HepG2 (cell line): ENCODE measurements around the gene SERINC2. TPM values are rescaled to one million over a fixed set of nuclear protein-coding genes. Genes with fewer than 3 reads are reported as not detected.

Source experiments
- AKNA ChIP-seq: sonication (generic); formaldehyde crosslinking; IDR thresholded peaks from 2 replicates; pipeline ENCODE4 v1.4.0; 2020; ENCODE audit warnings: missing genetic modification reagents, borderline replicate concordance
- ARID5B ChIP-seq: IDR thresholded peaks from 2 replicates; pipeline ENCODE4 v1.4.0; 2020; ENCODE audit warnings: mild to moderate bottlenecking, missing genetic modification reagents
- ATRX ChIP-seq: sonication (generic); formaldehyde crosslinking; IDR thresholded peaks from 2 replicates; pipeline ENCODE4 v1.4.0; 2020; ENCODE audit warnings: missing genetic modification reagents, borderline replicate concordance
- CEBPZ ChIP-seq: IDR thresholded peaks from 2 replicates; pipeline ENCODE4 v1.6.1; 2012; ENCODE audit warnings: low read length, improper control_type of control experiment
- ELF4 ChIP-seq: sonication (generic); formaldehyde crosslinking; IDR thresholded peaks from 2 replicates; pipeline ENCODE4 v1.5.0; 2020; ENCODE audit warnings: missing genetic modification reagents, mild to moderate bottlenecking, moderate library complexity, borderline replicate concordance
- EP300 ChIP-seq, 3 experiments: sonication (generic) in 1 of 3; formaldehyde crosslinking in 1 of 3; IDR thresholded peaks; 2 replicates each; pipeline versions ENCODE4 v1.5.1 to v1.6.1; 2011 to 2020; ENCODE audit warnings: low read depth in 2 of 3, low read length in 2 of 3, borderline replicate concordance in 1 of 3, improper control_type of control experiment in 1 of 3, mild to moderate bottlenecking in 1 of 3, missing genetic modification reagents in 1 of 3, moderate library complexity in 1 of 3
- IKZF1 ChIP-seq: fragments of 450-650 bp; IDR thresholded peaks from 2 replicates; pipeline ENCODE4 v1.7.1; 2016
- ISX ChIP-seq: sonication (generic); formaldehyde crosslinking; conservative IDR thresholded peaks from 2 replicates; pipeline ENCODE4 v1.5.0; 2020; ENCODE audit warnings: missing genetic modification reagents
- SRY ChIP-seq: sonication (generic); formaldehyde crosslinking; IDR thresholded peaks from 2 replicates; pipeline ENCODE4 v1.8.0; 2022; ENCODE audit warnings: mild to moderate bottlenecking, missing genetic modification reagents
- SSRP1 ChIP-seq: IDR thresholded peaks from 2 replicates; pipeline ENCODE4 v1.6.1; 2016; ENCODE audit warnings: control low read depth
- ZC3H13 ChIP-seq: sonication (generic); formaldehyde crosslinking; IDR thresholded peaks from 2 replicates; pipeline ENCODE4 v1.8.1; 2023; ENCODE audit warnings: mild to moderate bottlenecking, missing genetic modification reagents, moderate library complexity
- ZNF570 ChIP-seq: sonication (generic); formaldehyde crosslinking; IDR thresholded peaks from 2 replicates; pipeline ENCODE4 v1.4.0; 2020; ENCODE audit warnings: mild to moderate bottlenecking, missing genetic modification reagents, borderline replicate concordance
- ZSCAN22 ChIP-seq: sonication (generic); formaldehyde crosslinking; IDR thresholded peaks from 2 replicates; pipeline ENCODE4 v1.4.0; 2020; ENCODE audit warnings: mild to moderate bottlenecking, missing genetic modification reagents
- polyA plus RNA-seq, 8 experiments: library from polyadenylated mRNA; depleted of rRNA in 3 of 8; stranded (reverse) in 7 of 8; unstranded in 1 of 8; fragments of >200 nt; fragmentation: Illumina TruSeq in 4 of 8; extraction: Trizol in 4 of 8; gene quantifications; 2 replicates each; pipeline versions ENCODE4 v1.2.1 to v1.2.3, GENCODE V29; 2011 to 2016; ENCODE audit warnings: low read depth in 4 of 8, missing spikeins in 1 of 8, mixed read lengths in 1 of 8; ENCODE audit not compliant: insufficient read depth in 1 of 8
- total RNA-seq, 5 experiments: library from RNA; depleted of rRNA; stranded (reverse); fragments of >200 nt; fragmentation: Illumina TruSeq; extraction: Trizol; gene quantifications; 2 replicates each; pipeline ENCODE4 v1.2.3, GENCODE V29; 2016; ENCODE audit warnings: low read depth in 1 of 5
- TF ChIP-seq, protein P1 (sequence below): fragments of 450-650 bp; IDR thresholded peaks from 2 replicates; pipeline ENCODE4 v1.6.1; 2016
- TF ChIP-seq, protein P2 (sequence below): sonication (generic); formaldehyde crosslinking; IDR thresholded peaks from 2 replicates; pipeline ENCODE4 v1.5.0; 2020; ENCODE audit warnings: mild to moderate bottlenecking, low read depth, missing genetic modification reagents, borderline replicate concordance

Gene SERINC2
- total and polyA plus RNA-seq, 2 of the 13 experiments (the other 11 are each of a cell fraction or from before 2014, with no cell fraction given) = 4.8 to 126 TPM

- peak; percentile 66 for TF ChIP-seq ARID5B
- no peak for TF ChIP-seq ZNF570 (CRISPR knock-in tag)
- TF ChIP-seq, protein P1, sequence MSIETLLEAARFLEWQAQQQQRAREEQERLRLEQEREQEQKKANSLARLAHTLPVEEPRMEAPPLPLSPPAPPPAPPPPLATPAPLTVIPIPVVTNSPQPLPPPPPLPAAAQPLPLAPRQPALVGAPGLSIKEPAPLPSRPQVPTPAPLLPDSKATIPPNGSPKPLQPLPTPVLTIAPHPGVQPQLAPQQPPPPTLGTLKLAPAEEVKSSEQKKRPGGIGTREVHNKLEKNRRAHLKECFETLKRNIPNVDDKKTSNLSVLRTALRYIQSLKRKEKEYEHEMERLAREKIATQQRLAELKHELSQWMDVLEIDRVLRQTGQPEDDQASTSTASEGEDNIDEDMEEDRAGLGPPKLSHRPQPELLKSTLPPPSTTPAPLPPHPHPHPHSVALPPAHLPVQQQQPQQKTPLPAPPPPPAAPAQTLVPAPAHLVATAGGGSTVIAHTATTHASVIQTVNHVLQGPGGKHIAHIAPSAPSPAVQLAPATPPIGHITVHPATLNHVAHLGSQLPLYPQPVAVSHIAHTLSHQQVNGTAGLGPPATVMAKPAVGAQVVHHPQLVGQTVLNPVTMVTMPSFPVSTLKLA = no peak
- no peak for TF ChIP-seq ZSCAN22 (CRISPR knock-in tag)
- TF ChIP-seq, protein P2, sequence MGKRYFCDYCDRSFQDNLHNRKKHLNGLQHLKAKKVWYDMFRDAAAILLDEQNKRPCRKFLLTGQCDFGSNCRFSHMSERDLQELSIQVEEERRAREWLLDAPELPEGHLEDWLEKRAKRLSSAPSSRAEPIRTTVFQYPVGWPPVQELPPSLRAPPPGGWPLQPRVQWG (CRISPR knock-in tag) = no peak
- no peak for TF ChIP-seq SSRP1 (CRISPR knock-in tag)
- no peak for TF ChIP-seq SRY (CRISPR knock-in tag)
- no peak for TF ChIP-seq AKNA (CRISPR knock-in tag)
- no peak for TF ChIP-seq ISX (CRISPR knock-in tag)
- peak in 1 of 2 experiments; percentile 45; a peak in 1 of 4 replicates for TF ChIP-seq EP300 (IDR thresholded peaks at IDR 0.05; ENCODE audit: low read depth in 2 of 2, low read length in 2 of 2)
- no peak for TF ChIP-seq EP300 (CRISPR knock-in tag; IDR thresholded peaks at IDR 0.05; ENCODE audit: borderline replicate concordance)
- no peak for TF ChIP-seq CEBPZ
- no peak for TF ChIP-seq ELF4 (CRISPR knock-in tag)
- no peak for TF ChIP-seq ZC3H13 (CRISPR knock-in tag)
- no peak for TF ChIP-seq IKZF1
- no peak for TF ChIP-seq ATRX
Observed at GRCh38 chr1:31447210-31447609, 34.2 kb downstream of the SERINC2 start (continued).
